ENCODE results near the gene CHD6.

DNA sequence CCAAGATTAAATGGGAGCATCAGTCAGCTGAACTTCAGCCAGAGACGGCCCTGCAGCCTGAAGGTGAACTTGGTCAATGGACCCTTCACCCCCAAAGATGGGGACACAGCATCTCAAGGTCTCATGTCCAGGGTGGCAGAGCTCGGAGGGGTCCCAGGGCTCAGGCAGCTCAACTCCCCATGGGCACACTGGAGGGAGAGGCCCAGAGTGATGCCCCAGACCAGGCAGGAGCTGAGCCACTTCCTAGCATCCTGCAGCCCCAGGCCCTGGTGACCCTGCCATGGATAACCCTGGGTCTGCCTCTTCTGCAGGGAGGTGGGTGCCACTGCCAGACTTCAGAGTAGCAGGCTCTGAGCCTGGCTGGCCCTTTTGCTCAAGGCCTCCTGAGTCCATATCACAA is 224.1 kb downstream of the CHD6 start:
- TF ChIP-seq, protein P1, sequence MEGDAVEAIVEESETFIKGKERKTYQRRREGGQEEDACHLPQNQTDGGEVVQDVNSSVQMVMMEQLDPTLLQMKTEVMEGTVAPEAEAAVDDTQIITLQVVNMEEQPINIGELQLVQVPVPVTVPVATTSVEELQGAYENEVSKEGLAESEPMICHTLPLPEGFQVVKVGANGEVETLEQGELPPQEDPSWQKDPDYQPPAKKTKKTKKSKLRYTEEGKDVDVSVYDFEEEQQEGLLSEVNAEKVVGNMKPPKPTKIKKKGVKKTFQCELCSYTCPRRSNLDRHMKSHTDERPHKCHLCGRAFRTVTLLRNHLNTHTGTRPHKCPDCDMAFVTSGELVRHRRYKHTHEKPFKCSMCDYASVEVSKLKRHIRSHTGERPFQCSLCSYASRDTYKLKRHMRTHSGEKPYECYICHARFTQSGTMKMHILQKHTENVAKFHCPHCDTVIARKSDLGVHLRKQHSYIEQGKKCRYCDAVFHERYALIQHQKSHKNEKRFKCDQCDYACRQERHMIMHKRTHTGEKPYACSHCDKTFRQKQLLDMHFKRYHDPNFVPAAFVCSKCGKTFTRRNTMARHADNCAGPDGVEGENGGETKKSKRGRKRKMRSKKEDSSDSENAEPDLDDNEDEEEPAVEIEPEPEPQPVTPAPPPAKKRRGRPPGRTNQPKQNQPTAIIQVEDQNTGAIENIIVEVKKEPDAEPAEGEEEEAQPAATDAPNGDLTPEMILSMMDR (IDR thresholded peaks at IDR 0.05): no peak
- TF ChIP-seq POLR2A (IDR thresholded peaks at IDR 0.05; ENCODE audit: low read depth) (no peak), EP300 (IDR thresholded peaks at IDR 0.05) (no peak), POLR2AphosphoS5 (IDR thresholded peaks at IDR 0.05) (no peak)

Data from esophagus muscularis mucosa (tissue), 4 donors.